H1 (cell line): Measurements from ENCODE around the gene ADO. TPM values are rescaled to one million over a fixed set of nuclear protein-coding genes. Genes with fewer than 3 reads are reported as not detected.

Experiments
- BCL11A ChIP-seq, 2 experiments: IDR thresholded peaks; one replicate each; pipeline ENCODE4 v1.6.1; 2011; ENCODE audit warnings: low read depth in 2 of 2, low read length in 2 of 2, mild to moderate bottlenecking in 2 of 2
- CHD7 ChIP-seq: fragments of 300-600 bp; sonication (generic); IDR thresholded peaks from 2 replicates; pipeline ENCODE4 v1.7.1; 2012; ENCODE audit warnings: low read length, moderate library complexity, mild to moderate bottlenecking, inconsistent platforms; ENCODE audit not compliant: insufficient replicate concordance
- EZH2 ChIP-seq: fragments of 200-600 bp; sonication (generic); IDR thresholded peaks from 2 replicates; pipeline ENCODE4 v1.7.1; 2012; ENCODE audit warnings: low read depth, mild to moderate bottlenecking, moderate library complexity, low read length, inconsistent platforms; ENCODE audit not compliant: severe bottlenecking
- GTF2F1 ChIP-seq: IDR thresholded peaks from 2 replicates; pipeline ENCODE4 v1.6.1; 2012; ENCODE audit warnings: low read depth, low read length, improper control_type of control experiment, borderline replicate concordance
- RXRA ChIP-seq: IDR thresholded peaks from 2 replicates; pipeline ENCODE4 v1.6.1; 2011; ENCODE audit warnings: low read depth, mild to moderate bottlenecking, low read length, moderate library complexity; ENCODE audit not compliant: insufficient read depth
- TAF1 ChIP-seq: IDR thresholded peaks from 2 replicates; pipeline ENCODE4 v1.6.1; 2011; ENCODE audit warnings: mild to moderate bottlenecking, low read depth, low read length
- TAF7 ChIP-seq: optimal IDR thresholded peaks from 2 replicates; pipeline ENCODE3; 2011; ENCODE audit warnings: low read depth, mild to moderate bottlenecking, inconsistent platforms, low read length, moderate library complexity, borderline replicate concordance
- TBP ChIP-seq: IDR thresholded peaks from 2 replicates; pipeline ENCODE4 v1.6.1; 2011; ENCODE audit warnings: low read depth, low read length, improper control_type of control experiment
- TCF12 ChIP-seq: IDR thresholded peaks from 2 replicates; pipeline ENCODE4 v1.6.1; 2011; ENCODE audit warnings: low read depth, mild to moderate bottlenecking, low read length
- polyA plus RNA-seq, 7 experiments: library from polyadenylated mRNA; depleted of rRNA in 3 of 7; stranded (reverse) in 5 of 7; unstranded in 2 of 7; fragments of >200 nt in 5 of 7; fragments of 200-250 nt in 2 of 7; gene quantifications; 1 replicate in 5 of 7; 2 replicates in 1 of 7; 4 replicates in 1 of 7; pipeline versions ENCODE4 v1.2.1 to v1.2.3, GENCODE V29; 2011 to 2013; ENCODE audit warnings: missing spikeins in 2 of 7, mixed read lengths in 2 of 7
- total RNA-seq: library from RNA; stranded (reverse); fragmentation: NEBNext Ultra II Directional; extraction: Animal tissue kit (Norgen Biotek cat#: 25700); gene quantifications from 2 replicates; pipeline ENCODE4 v1.2.1, GENCODE V29; 2021

Gene ADO
- total and polyA plus RNA-seq, 2 of the 8 experiments (the other 6 are each of a cell fraction or from before 2014, with no cell fraction given) = 18.7 to 27.9 TPM

DNA sequence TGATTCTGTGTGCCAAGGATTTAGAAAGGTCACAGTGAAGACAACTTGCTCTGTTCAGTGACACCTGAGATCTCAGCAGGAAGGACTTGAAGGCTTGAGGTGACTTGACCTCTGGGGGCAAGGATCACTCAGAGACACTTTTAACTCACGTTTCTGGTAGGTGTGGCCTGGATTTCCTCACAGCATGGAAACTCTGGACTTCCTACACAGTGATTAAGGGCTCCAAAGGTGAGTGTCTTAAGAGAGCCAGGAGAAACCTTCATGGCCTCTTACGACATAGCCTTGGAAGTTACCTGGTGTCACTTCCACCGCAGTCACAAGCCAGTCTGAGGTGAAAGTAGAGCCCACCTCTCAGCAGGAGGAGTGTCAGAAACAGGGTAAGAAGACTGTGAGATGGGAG is 38.1 kb upstream of the ADO start (continued):
- TF ChIP-seq CHD7 (no peak), TCF12 (no peak), TBP (no peak), GTF2F1 (no peak), RXRA (no peak), EZH2 (no peak), TAF7 (no peak), BCL11A (IDR thresholded peaks at IDR 0.05; ENCODE audit: low read depth in 2 of 2, low read length in 2 of 2) (no peak), TAF1 (no peak)
